IMR-90 (cell line): Measurements from ENCODE around the gene THOP1. TPM values are rescaled to one million over a fixed set of nuclear protein-coding genes. Genes with fewer than 3 reads are reported as not detected.

Source experiments
- ATAC-seq: fragments of 200-7000 bp; cut with Tn5 transposase; 2 replicates; pipeline ENCODE4 v1.9.1; 2020; ENCODE audit warnings: low read depth, mild to moderate bottlenecking, moderate library complexity
- BruUV-seq: library from RNA; stranded (reverse); fragments of 400-500 nt; replicated peaks from 2 replicates; lab custom pipeline; 2021; lab: Mats Ljungman, UMichigan
- CTCF ChIA-PET: fragments of 300-600 bp; formaldehyde crosslinking; extraction: SDS; loops from one replicate; lab custom pipeline; 2021; ENCODE audit warnings: antibody characterized with exemption; lab: Yijun Ruan, JAX
- POLR2A ChIA-PET: fragments of 300-600 bp; sonication (Branson Sonifier 250); formaldehyde crosslinking; loops from one replicate; lab custom pipeline; 2022; ENCODE audit warnings: antibody characterized with exemption; ENCODE audit not compliant: unreplicated experiment; lab: Charles Lee
- DNase-seq: peaks from one replicate; pipeline ENCODE4 v3.0.0; 2013
- H2AFZ ChIP-seq: replicated peaks from 2 replicates; pipeline ENCODE3; 2013; ENCODE audit warnings: low read length, mild to moderate bottlenecking; ENCODE audit not compliant: poor library complexity
- H2AK5ac ChIP-seq: 2 replicates; pipeline ENCODE4 v1.6.1; 2013; ENCODE audit warnings: low read depth, low read length, inconsistent platforms
- H2AK9ac ChIP-seq: replicated peaks from 2 replicates; pipeline ENCODE3; 2013; ENCODE audit warnings: mild to moderate bottlenecking, low read depth, low read length, moderate library complexity; ENCODE audit not compliant: poor library complexity
- H2BK120ac ChIP-seq: 2 replicates; pipeline ENCODE4 v1.6.1; 2013; ENCODE audit warnings: low read depth, low read length, inconsistent platforms
- H2BK15ac ChIP-seq: 3 replicates; pipeline ENCODE4 v1.6.1; 2013; ENCODE audit warnings: low read depth, low read length, inconsistent platforms
- H2BK20ac ChIP-seq: 2 replicates; pipeline ENCODE4 v1.6.1; 2013; ENCODE audit warnings: low read depth, mild to moderate bottlenecking, inconsistent platforms, low read length, moderate library complexity
- H2BK5ac ChIP-seq: 2 replicates; pipeline ENCODE4 v1.6.1; 2013; ENCODE audit warnings: mild to moderate bottlenecking, low read depth, low read length, inconsistent platforms; ENCODE audit not compliant: poor library complexity, severe bottlenecking
- H3K14ac ChIP-seq: replicated peaks from 2 replicates; pipeline ENCODE4 v1.6.1; 2013; ENCODE audit warnings: low read depth, low read length, inconsistent platforms
- H3K18ac ChIP-seq: 2 replicates; pipeline ENCODE4 v1.6.1; 2013; ENCODE audit warnings: low read depth, low read length, control low read depth
- H3K23ac ChIP-seq: 2 replicates; pipeline ENCODE4 v1.6.1; 2013; ENCODE audit warnings: low read depth, low read length, inconsistent platforms
- H3K27ac ChIP-seq: 2 replicates; pipeline ENCODE4 v1.5.1; 2013; ENCODE audit warnings: mild to moderate bottlenecking, control low read depth, low read length; ENCODE audit not compliant: insufficient read depth
- H3K27me3 ChIP-seq: 2 replicates; pipeline ENCODE4 v1.6.1; 2013; ENCODE audit warnings: low read length; ENCODE audit not compliant: control insufficient read depth, insufficient read depth
- H3K36me3 ChIP-seq: 2 replicates; pipeline ENCODE4 v1.6.1; 2013; ENCODE audit warnings: low read length, mixed read lengths; ENCODE audit not compliant: control insufficient read depth, insufficient read depth
- H3K4ac ChIP-seq: 2 replicates; pipeline ENCODE4 v1.6.1; 2013; ENCODE audit warnings: low read depth, low read length, inconsistent platforms
- H3K4me1 ChIP-seq: 2 replicates; pipeline ENCODE4 v1.6.1; 2013; ENCODE audit warnings: low read length, mixed read lengths; ENCODE audit not compliant: control insufficient read depth, insufficient read depth
- H3K4me2 ChIP-seq: 2 replicates; pipeline ENCODE4 v1.6.1; 2013; ENCODE audit warnings: low read depth, mild to moderate bottlenecking, control low read depth, low read length, moderate library complexity
- H3K4me3 ChIP-seq: 2 replicates; pipeline ENCODE4 v1.5.1; 2013; ENCODE audit warnings: low read depth, mild to moderate bottlenecking, control low read depth, low read length, moderate library complexity; ENCODE audit not compliant: insufficient read depth
- H3K56ac ChIP-seq: 2 replicates; pipeline ENCODE4 v1.6.1; 2013; ENCODE audit warnings: low read length, inconsistent platforms; ENCODE audit not compliant: insufficient read depth; ENCODE audit errors: extremely low read depth
- H3K79me1 ChIP-seq, 2 experiments: 2 replicates each; pipeline ENCODE4 v1.6.1; 2013; ENCODE audit warnings: low read length in 2 of 2, inconsistent platforms in 1 of 2, low read depth in 1 of 2
- H3K9ac ChIP-seq: 2 replicates; pipeline ENCODE4 v1.6.1; 2013; ENCODE audit warnings: low read depth, low read length, control low read depth
- H3K9me1 ChIP-seq: 2 replicates; pipeline ENCODE4 v1.6.1; 2013; ENCODE audit warnings: low read length, inconsistent platforms; ENCODE audit not compliant: insufficient read depth
- H3K9me3 ChIP-seq: 2 replicates; pipeline ENCODE4 v1.6.1; 2013; ENCODE audit warnings: low read length; ENCODE audit not compliant: control insufficient read depth, insufficient read depth
- H4K20me1 ChIP-seq: 2 replicates; pipeline ENCODE4 v1.6.1; 2013; ENCODE audit warnings: low read length, inconsistent platforms; ENCODE audit not compliant: insufficient read depth
- H4K5ac ChIP-seq: 2 replicates; pipeline ENCODE4 v1.6.1; 2013; ENCODE audit warnings: mild to moderate bottlenecking, low read depth, low read length, control low read depth
- H4K8ac ChIP-seq, 2 experiments: 2 replicates each; pipeline ENCODE4 v1.6.1; 2013; ENCODE audit warnings: low read depth in 2 of 2, low read length in 2 of 2, control low read depth in 1 of 2, inconsistent platforms in 1 of 2
- H4K91ac ChIP-seq: 2 replicates; pipeline ENCODE4 v1.6.1; 2013; ENCODE audit warnings: low read depth, low read length, inconsistent platforms; ENCODE audit not compliant: insufficient read depth
- BHLHE40 ChIP-seq: fragments of 150-350 bp; IDR thresholded peaks from 2 replicates; pipeline ENCODE4 v1.6.1; 2016; ENCODE audit warnings: mild to moderate bottlenecking, low read depth, low read length
- CEBPB ChIP-seq: IDR thresholded peaks from 2 replicates; pipeline ENCODE4 v1.6.1; 2012; ENCODE audit warnings: low read depth, low read length, improper control_type of control experiment
- CHD1 ChIP-seq: IDR thresholded peaks from 2 replicates; pipeline ENCODE4 v1.6.1; 2012; ENCODE audit warnings: low read depth, low read length, improper control_type of control experiment
- FOS ChIP-seq: fragments of 150-350 bp; IDR thresholded peaks from 2 replicates; pipeline ENCODE4 v1.6.1; 2016; ENCODE audit warnings: low read depth, low read length
- MAFK ChIP-seq: IDR thresholded peaks from 2 replicates; pipeline ENCODE4 v1.6.1; 2012; ENCODE audit warnings: low read depth, low read length, improper control_type of control experiment
- MAZ ChIP-seq: IDR thresholded peaks from 2 replicates; pipeline ENCODE4 v1.6.1; 2012; ENCODE audit warnings: low read depth, mild to moderate bottlenecking, low read length, improper control_type of control experiment, moderate library complexity, borderline replicate concordance
- MXI1 ChIP-seq: IDR thresholded peaks from 2 replicates; pipeline ENCODE4 v1.6.1; 2012; ENCODE audit warnings: low read depth, mild to moderate bottlenecking, low read length, moderate library complexity, borderline replicate concordance
- NFE2L2 ChIP-seq: fragments of 150-350 bp; IDR thresholded peaks from 2 replicates; pipeline ENCODE4 v1.6.1; 2016; ENCODE audit warnings: low read depth, mild to moderate bottlenecking, low read length
- POLR2A ChIP-seq: IDR thresholded peaks from 2 replicates; pipeline ENCODE4 v1.6.1; 2012; ENCODE audit warnings: mild to moderate bottlenecking, low read depth, low read length
- RAD21 ChIP-seq: IDR thresholded peaks from 2 replicates; pipeline ENCODE4 v1.6.1; 2012; ENCODE audit warnings: low read length, improper control_type of control experiment
- RCOR1 ChIP-seq: IDR thresholded peaks from 2 replicates; pipeline ENCODE4 v1.6.1; 2012; ENCODE audit warnings: mild to moderate bottlenecking, low read length, improper control_type of control experiment; ENCODE audit not compliant: insufficient replicate concordance
- RFX5 ChIP-seq: IDR thresholded peaks from 2 replicates; pipeline ENCODE4 v1.8.0; 2012; ENCODE audit warnings: low read depth, mild to moderate bottlenecking, low read length, moderate library complexity
- SMC3 ChIP-seq: fragments of 150-350 bp; IDR thresholded peaks from 2 replicates; pipeline ENCODE4 v1.6.1; 2016; ENCODE audit warnings: low read depth, mild to moderate bottlenecking, antibody characterized with exemption, low read length, moderate library complexity
- WGBS, 2 experiments: methylation state at CpG; one replicate each; pipeline versions ENCODE4 v1.1.5 to v1.1.7; 2013; ENCODE audit warnings: missing lambda C conversion rate in 2 of 2; ENCODE audit not compliant: insufficient read length in 1 of 2; ENCODE audit errors: extremely low coverage in 2 of 2; 5-methylcytosine and 5-hydroxymethylcytosine counted together
- dilution Hi-C: fragments of 300-500 bp; cut with HindIII; formaldehyde crosslinking; loops from one replicate; pipeline ENCODE4 v1.14.3; 2018; ENCODE audit warnings: low sequenced_read_pairs; ENCODE audit not compliant: unreplicated experiment
- in situ Hi-C: fragments of 300-500 bp; cut with MboI; formaldehyde crosslinking; loops from 3 replicates; pipeline ENCODE4 v1.14.3; 2019; ENCODE audit warnings: low sequenced_read_pairs, inconsistent platforms, mixed read lengths
- intact Hi-C: fragments of 100-400 bp; cut with micrococcal nuclease; formaldehyde crosslinking; loops from 2 replicates; pipeline ENCODE4 v1.10.0; 2022
- polyA plus RNA-seq, 3 experiments: library from polyadenylated mRNA; depleted of rRNA; stranded (reverse); fragments of >200 nt; gene quantifications; 2 replicates each; pipeline ENCODE4 v1.2.3, GENCODE V29; 2012; ENCODE audit warnings: low replicate concordance in 1 of 3
- total RNA-seq: library from RNA; depleted of rRNA; stranded (reverse); fragments of >200 nt; gene quantifications from 2 replicates; pipeline ENCODE4 v1.2.3, GENCODE V29; 2012
- TF ChIP-seq, protein P1 (sequence below): fragments of 150-350 bp; IDR thresholded peaks from 2 replicates; pipeline ENCODE4 v1.6.1; 2017; ENCODE audit warnings: mild to moderate bottlenecking, antibody characterized with exemption, low read length, low read depth
- TF ChIP-seq, protein P2 (sequence below): fragments of 150-350 bp; IDR thresholded peaks from 2 replicates; pipeline ENCODE4 v1.6.1; 2016; ENCODE audit warnings: low read depth, mild to moderate bottlenecking, low read length, moderate library complexity, borderline replicate concordance
- TF ChIP-seq, protein P3 (sequence below): conservative IDR thresholded peaks from 2 replicates; pipeline ENCODE4 v1.5.1; 2012; ENCODE audit warnings: mild to moderate bottlenecking, low read depth, low read length, improper control_type of control experiment

THOP1 gene
- total and polyA plus RNA-seq, 2 of the 4 experiments (the other 2 are of a cell fraction), result 57.5 to 91.9 TPM

DNA sequence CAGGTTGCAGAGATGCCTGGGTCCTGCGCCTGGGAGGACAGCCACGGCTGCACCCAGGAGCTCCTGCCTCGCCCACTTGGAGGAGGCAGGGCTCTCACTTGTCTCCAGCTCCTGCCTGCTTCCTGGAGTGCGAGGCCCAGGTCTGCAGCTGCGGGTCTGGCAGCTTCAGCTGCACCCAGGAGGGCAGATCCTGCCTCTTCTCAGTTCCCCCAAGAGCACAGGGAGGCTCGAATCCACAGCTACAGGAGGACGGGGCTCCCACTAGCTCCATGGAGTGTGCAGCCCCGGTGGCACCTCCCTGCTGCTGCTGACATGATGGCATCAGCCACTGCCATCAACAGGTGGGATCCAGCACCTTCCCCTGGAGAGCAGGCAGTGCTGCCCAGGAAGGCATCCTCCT is 38.8 kb downstream of the THOP1 start:
- Histone ChIP-seq H3K27me3 (no peaks in the 10 kb centered on the region), H4K20me1 (no peaks in the 10 kb centered on the region), H3K4me3 (no peak overlapping the region), H3K4ac (no peak overlapping the region), H3K14ac (no peak overlapping the region), H3K18ac (no peak overlapping the region), H3K4me1 (no peaks in the 10 kb centered on the region; the same call in 1 of the 2 replicates), H2AK9ac (no peak overlapping the region), H2BK120ac (no peak overlapping the region), H3K9me3 (peaks cover 19% of the 10 kb centered on the region), H4K8ac (no peak overlapping the region), H2AK5ac (no peak overlapping the region), H3K36me3 (peaks cover 21% of the 10 kb centered on the region; the same call in 1 of the 2 replicates), H2BK20ac (no peak overlapping the region), H3K79me1 (peaks cover 6 to 11% of the 10 kb centered on the region in 2 experiments; a peak in 2 of 4 replicates), H2BK5ac (no peak overlapping the region), H3K27ac (no peak overlapping the region), H4K5ac (no peak overlapping the region), H3K23ac (no peak overlapping the region), H4K91ac (no peak overlapping the region), H2BK15ac (no peak overlapping the region), H3K56ac (no peak overlapping the region), H3K4me2 (no peak overlapping the region), H3K9ac (no peak overlapping the region), H3K9me1 (0 out of 2 replicates have a peak, but pooled peaks cover 4% of the 10 kb centered on the region), H2AFZ (no peak overlapping the region)
- intact Hi-C loops, result no loop called here
- WGBS, 2 experiments, result 77% methylated on average over 6 of the region's 8 CpGs; no CpG with 5 or more reads in 1 of the 2 experiments
- TF ChIP-seq, protein P1, sequence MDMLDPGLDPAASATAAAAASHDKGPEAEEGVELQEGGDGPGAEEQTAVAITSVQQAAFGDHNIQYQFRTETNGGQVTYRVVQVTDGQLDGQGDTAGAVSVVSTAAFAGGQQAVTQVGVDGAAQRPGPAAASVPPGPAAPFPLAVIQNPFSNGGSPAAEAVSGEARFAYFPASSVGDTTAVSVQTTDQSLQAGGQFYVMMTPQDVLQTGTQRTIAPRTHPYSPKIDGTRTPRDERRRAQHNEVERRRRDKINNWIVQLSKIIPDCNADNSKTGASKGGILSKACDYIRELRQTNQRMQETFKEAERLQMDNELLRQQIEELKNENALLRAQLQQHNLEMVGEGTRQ, result no peak
- no peak for TF ChIP-seq MAFK
- TF ChIP-seq RAD21, result no peak
- TF ChIP-seq CEBPB, result no peak
- TF ChIP-seq, protein P2, sequence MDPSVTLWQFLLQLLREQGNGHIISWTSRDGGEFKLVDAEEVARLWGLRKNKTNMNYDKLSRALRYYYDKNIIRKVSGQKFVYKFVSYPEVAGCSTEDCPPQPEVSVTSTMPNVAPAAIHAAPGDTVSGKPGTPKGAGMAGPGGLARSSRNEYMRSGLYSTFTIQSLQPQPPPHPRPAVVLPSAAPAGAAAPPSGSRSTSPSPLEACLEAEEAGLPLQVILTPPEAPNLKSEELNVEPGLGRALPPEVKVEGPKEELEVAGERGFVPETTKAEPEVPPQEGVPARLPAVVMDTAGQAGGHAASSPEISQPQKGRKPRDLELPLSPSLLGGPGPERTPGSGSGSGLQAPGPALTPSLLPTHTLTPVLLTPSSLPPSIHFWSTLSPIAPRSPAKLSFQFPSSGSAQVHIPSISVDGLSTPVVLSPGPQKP, result no peak
- TF ChIP-seq BHLHE40, result no peak
- TF ChIP-seq NFE2L2, result no peak
- no peak for TF ChIP-seq RCOR1
- TF ChIP-seq MAZ, result no peak
- TF ChIP-seq CHD1, result no peak
- TF ChIP-seq FOS, result no peak
- TF ChIP-seq, protein P3, sequence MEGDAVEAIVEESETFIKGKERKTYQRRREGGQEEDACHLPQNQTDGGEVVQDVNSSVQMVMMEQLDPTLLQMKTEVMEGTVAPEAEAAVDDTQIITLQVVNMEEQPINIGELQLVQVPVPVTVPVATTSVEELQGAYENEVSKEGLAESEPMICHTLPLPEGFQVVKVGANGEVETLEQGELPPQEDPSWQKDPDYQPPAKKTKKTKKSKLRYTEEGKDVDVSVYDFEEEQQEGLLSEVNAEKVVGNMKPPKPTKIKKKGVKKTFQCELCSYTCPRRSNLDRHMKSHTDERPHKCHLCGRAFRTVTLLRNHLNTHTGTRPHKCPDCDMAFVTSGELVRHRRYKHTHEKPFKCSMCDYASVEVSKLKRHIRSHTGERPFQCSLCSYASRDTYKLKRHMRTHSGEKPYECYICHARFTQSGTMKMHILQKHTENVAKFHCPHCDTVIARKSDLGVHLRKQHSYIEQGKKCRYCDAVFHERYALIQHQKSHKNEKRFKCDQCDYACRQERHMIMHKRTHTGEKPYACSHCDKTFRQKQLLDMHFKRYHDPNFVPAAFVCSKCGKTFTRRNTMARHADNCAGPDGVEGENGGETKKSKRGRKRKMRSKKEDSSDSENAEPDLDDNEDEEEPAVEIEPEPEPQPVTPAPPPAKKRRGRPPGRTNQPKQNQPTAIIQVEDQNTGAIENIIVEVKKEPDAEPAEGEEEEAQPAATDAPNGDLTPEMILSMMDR, result no peak
- no peak for TF ChIP-seq MXI1
- TF ChIP-seq SMC3, result no peak
- TF ChIP-seq RFX5, result no peak
- TF ChIP-seq POLR2A, result no peak
- ChIA-PET POLR2A (no interaction called here), CTCF (no interaction called here)
- dilution Hi-C loops, result no loop called here
- DNase-seq, result no peak
- BruUV-seq, result no TSS peak
- in situ Hi-C loops, result no loop called here
- ATAC-seq, result no peak
